KOPT-K1 (cell line): Measurements from ENCODE around the gene STRADA.

ENCODE experiments used
- H3K27ac ChIP-seq: fragments of 200-600 bp; sonication (generic); 2 replicates; pipeline ENCODE4 v1.5.1; 2016; ENCODE audit warnings: antibody characterized with exemption, mild to moderate bottlenecking, low read depth, low read length; ENCODE audit not compliant: poor library complexity, severe bottlenecking
- H3K36me3 ChIP-seq: fragments of 200-600 bp; sonication (generic); 2 replicates; pipeline ENCODE4 v1.5.1; 2017; ENCODE audit warnings: antibody characterized with exemption, mild to moderate bottlenecking, low read length, moderate library complexity; ENCODE audit not compliant: insufficient read depth
- H3K9me3 ChIP-seq: fragments of 200-600 bp; sonication (generic); 2 replicates; pipeline ENCODE4 v1.5.1; 2017; ENCODE audit warnings: antibody characterized with exemption, low read length, mild to moderate bottlenecking; ENCODE audit not compliant: insufficient read depth, poor library complexity, severe bottlenecking

STRADA gene

GRCh38 chr17:63699638-63700527, 41.7 kb downstream of the STRADA start, which contains the start of gene LIMD2:
Gene LIMD2 (minus strand): TSS chr17:63700125. CDS start chr17:63699298, 827 bp downstream.
- Histone ChIP-seq H3K36me3 (peaks cover 46% of the 10 kb centered on the region), H3K27ac (peak within 1 kb of the TSS; percentile 91), H3K9me3 (no peaks in the 10 kb centered on the region)

DNA sequence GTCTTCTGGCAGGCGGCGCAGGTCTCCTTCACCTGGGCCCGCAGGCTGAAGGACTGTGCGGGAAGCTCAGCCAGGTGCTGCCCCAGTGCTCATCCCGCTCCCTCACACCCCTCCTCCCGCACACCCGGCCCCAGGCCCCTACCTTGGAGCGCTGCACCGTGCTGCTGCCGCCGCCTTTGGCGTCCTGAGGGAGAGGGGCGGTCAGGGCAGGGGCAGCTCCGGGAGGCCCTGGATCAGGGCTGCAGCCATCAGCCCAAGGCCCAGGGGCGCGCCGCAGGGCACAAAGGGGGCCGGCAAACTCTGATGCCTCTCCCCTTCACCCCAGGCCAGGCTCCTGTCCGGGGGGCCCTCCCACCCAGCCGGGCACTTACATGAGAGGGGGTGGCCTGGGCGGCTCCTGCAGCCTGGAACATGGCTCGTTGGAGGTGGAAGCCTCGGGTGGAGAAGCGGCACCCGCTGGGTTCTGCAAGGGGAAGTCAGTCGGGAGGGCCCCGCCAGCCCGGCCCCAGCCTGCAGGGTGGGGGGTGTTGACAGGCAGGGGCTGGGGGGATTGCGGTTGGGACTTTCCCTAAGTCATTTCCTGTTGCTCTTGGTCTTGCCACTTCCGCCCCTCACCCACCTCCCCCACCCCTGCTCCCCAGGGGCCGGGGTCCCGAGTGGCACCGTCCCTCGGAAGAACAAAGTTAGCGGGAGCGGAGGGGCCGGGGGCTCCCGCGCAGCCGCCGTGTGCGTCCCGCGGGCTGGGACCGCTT, 42.5 kb downstream of the STRADA start:
- peaks cover 48% of the 10 kb centered on the region for H3K36me3 ChIP-seq
- no peaks in the 10 kb centered on the region for H3K9me3 ChIP-seq
- H3K27ac ChIP-seq: peak overlapping the region; percentile 91

DNA sequence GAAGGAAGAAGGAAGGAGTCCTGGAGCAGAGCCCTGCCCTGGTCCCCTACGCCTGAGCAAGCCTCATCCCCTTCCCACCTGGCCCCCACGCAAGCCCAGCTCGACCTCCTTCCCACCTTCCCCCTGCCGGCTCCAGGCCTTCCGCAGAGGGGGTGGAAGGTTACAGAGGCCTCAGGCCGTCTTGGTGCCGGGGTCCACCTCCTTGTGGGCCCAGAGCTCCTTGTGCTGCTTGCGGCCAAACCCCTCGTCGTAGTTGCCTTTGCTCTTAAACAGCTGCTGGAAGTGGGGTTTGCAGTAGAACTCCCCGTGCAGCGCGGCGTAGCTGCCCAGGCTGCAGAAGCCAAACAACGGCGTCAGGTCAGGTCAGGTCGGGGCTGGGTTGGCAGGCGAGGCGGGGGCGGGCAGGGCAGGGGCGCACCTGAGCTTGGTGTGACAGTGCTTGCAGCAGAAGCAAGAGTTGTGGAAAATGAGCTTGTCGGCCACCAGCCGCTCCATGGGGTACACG, 43.2 kb downstream of the STRADA start:
- Histone ChIP-seq H3K36me3 (peaks cover 48% of the 10 kb centered on the region), H3K27ac (peak overlapping the region; percentile 91), H3K9me3 (no peaks in the 10 kb centered on the region)

- Histone ChIP-seq H3K27ac (peak overlapping the region; percentile 91), H3K36me3 (peaks cover 48% of the 10 kb centered on the region)
These were observed 44.0 kb downstream of the STRADA start for GRCh38 chr17:63697341-63698286.

DNA sequence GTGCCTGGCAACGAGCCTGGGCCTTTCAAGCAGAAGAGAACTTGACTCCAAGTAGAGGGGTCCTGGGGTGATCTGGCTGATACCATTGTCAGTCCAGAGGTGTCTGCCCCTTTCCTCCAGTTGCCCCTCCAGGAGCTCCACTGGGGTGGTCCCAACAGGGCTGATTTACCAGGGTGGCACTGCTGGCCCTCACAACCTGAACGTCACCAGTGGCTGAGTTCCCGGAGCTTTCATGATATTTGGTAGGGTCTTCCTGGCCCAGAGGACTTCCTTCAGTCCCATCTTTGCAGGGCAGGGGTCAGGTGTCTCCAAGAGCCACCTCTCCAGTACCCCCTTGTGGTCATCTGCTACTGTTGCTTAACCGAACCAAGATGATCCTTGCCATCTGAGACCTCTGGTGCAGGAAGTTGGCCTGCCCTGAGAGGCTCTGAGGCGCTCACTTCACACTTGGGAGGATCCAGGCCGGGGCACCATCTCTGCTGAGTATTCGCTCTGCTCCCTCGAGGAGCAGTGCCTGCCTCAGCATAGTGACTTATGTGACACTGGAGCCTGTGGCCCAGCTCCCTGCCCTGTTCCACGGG, 45.1 kb downstream of the STRADA start:
- Histone ChIP-seq H3K27ac (no peak overlapping the region), H3K9me3 (no peaks in the 10 kb centered on the region), H3K36me3 (peaks cover 58% of the 10 kb centered on the region)

More at GRCh38 chr17:63697341-63698286, 44.0 kb downstream of the STRADA start:
- no peaks in the 10 kb centered on the region for H3K9me3 ChIP-seq

- H3K36me3 ChIP-seq: peaks cover 63% of the 10 kb centered on the region
- no peak overlapping the region for H3K27ac ChIP-seq
- no peaks in the 10 kb centered on the region for H3K9me3 ChIP-seq
These were observed 45.7 kb downstream of the STRADA start for GRCh38 chr17:63695889-63696288.

GRCh38 chr17:63694950-63695773, 46.4 kb downstream of the STRADA start:
- H3K36me3 ChIP-seq: peaks cover 71% of the 10 kb centered on the region
- H3K9me3 ChIP-seq: no peaks in the 10 kb centered on the region
- no peak overlapping the region for H3K27ac ChIP-seq

DNA sequence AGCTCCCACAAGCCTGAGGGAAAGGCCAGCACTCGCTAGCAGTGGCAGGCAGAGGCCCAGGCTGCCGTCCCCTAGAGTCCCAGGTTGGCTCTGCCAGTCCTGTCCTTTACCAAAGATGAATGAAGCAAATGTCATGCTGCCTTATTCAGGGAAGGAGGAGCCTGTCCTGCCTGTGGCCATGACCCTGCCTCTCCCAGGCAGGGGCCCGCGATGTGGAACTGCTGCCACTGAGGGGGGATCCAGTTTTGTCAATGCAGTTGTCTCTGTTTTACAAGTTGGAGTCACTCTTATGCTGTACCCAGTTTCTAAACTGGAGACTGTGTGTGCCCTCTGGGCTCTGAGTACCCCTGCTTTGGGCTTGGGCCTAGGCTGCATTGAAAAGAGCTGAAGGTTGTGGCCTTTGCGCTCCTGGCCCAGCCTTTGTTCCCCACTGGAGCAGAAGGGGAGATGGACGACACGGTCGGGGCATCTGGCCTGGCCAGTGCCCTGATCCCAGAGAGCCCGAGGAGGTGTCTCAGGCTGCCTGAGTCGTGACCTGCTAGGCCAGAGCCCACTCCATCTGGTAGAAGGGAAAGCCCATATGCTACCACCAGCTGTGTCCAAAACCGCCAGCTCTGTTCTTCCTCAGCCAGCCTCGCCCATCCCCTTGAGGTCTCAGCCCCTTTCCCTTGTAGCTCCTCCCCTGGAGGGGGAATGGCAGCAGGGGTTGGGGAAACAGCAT, 47.2 kb downstream of the STRADA start:
- Histone ChIP-seq H3K27ac (no peak overlapping the region), H3K36me3 (peaks cover 78% of the 10 kb centered on the region), H3K9me3 (no peaks in the 10 kb centered on the region)

DNA sequence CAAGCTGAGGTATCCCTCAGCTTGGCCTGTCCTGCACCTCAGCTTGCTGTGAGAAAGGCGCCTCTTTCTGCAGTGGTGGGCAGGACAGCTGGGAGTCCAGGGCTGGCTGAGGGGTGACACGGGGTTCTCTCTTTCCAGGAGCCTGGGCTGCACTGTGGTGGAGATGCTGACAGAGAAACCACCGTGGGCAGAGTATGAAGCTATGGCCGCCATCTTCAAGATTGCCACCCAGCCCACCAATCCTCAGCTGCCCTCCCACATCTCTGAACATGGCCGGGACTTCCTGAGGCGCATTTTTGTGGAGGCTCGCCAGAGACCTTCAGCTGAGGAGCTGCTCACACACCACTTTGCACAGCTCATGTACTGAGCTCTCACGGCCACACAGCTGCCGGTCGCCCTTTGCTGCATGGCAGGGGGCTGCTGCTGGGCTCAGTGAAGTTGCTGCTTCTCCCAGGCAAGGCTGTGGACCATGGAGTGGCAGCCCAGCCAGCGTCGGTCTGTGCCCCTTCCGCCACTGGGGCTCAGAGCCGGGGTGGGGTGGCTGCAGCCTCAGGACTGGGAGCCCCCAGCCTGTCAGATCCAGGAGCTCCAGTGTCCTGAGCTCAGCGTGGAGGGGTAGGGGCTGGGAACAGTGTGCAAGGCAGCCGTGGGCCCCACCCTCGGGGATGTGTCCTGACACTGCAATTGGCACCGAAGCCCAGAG, 48.0 kb downstream of the STRADA start:
- Histone ChIP-seq H3K36me3 (peaks cover 87% of the 10 kb centered on the region), H3K9me3 (no peaks in the 10 kb centered on the region), H3K27ac (no peak overlapping the region)

DNA sequence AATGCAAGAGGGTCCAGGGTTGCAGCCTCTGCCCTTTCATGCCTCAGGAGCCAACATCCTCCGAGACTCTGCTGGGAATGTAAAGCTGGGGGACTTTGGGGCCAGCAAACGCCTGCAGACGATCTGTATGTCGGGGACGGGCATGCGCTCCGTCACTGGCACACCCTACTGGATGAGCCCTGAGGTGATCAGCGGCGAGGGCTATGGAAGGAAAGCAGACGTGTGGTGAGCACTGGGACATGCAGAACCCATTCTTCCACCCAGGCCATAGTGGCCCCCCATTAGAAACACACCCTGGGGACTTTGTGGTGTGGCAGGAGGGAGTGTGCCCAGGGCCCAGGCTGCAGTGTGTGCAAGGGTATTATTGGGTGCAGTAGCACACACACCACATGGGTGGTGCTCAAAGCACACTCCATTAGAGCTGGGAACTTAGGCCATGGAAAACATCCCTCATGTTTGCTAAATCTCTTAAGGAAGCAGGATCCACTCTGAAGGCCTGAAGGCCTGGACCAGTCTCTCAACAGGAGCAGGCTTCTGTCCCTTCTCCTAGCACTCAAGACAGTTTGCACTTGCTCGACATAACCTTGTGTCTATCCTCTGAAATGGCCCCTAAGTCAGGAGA, 49.3 kb downstream of the STRADA start:
- no peak overlapping the region for H3K27ac ChIP-seq
- H3K9me3 ChIP-seq: no peaks in the 10 kb centered on the region
- H3K36me3 ChIP-seq: peaks cover 84% of the 10 kb centered on the region

DNA sequence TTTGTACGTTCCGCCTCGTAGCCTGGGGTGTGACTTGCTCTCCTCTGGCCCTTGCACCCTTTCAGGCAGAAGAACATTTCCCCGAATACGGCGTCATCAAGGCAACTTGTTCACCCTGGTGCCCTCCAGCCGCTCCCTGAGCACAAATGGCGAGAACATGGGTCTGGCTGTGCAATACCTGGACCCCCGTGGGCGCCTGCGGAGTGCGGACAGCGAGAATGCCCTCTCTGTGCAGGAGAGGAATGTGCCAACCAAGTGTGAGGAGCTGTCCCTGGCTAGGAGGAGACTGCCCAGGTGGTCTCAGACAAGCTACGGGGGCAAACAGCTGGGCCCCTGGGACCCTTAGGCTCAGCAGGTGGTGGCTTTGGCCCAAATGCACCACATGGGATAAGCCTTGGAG, 52.1 kb downstream of the STRADA start:
- H3K36me3 ChIP-seq: peaks cover 81% of the 10 kb centered on the region
- no peak overlapping the region for H3K27ac ChIP-seq
- H3K9me3 ChIP-seq: no peaks in the 10 kb centered on the region

- no peaks in the 10 kb centered on the region for H3K9me3 ChIP-seq
- H3K27ac ChIP-seq: no peak overlapping the region
- peaks cover 80% of the 10 kb centered on the region for H3K36me3 ChIP-seq
These were observed 53.1 kb downstream of the STRADA start for GRCh38 chr17:63688396-63689020.
